Right renal cortex interstitium (tissue), 3 donors: Measurements from ENCODE around the gene CD44. TPM values are rescaled to one million over a fixed set of nuclear protein-coding genes. Genes with fewer than 3 reads are reported as not detected.

Experiments used
- DNase-seq, 3 donors: peaks; one replicate each; pipeline ENCODE4 v3.0.0-alpha.2; 2013; ENCODE audit warnings: low read depth in 3 of 3, low spot score in 2 of 3
- polyA plus RNA-seq, 3 donors: library from polyadenylated mRNA; unstranded; fragments of 120-200 nt; gene quantifications; one replicate each; pipeline ENCODE4 v1.2.1, GENCODE V29; 2013; ENCODE audit not compliant: insufficient read length in 3 of 3

CD44 gene
- polyA plus RNA-seq, 3 donors = 11.9 to 13.9 (median 13.8) TPM

DNA sequence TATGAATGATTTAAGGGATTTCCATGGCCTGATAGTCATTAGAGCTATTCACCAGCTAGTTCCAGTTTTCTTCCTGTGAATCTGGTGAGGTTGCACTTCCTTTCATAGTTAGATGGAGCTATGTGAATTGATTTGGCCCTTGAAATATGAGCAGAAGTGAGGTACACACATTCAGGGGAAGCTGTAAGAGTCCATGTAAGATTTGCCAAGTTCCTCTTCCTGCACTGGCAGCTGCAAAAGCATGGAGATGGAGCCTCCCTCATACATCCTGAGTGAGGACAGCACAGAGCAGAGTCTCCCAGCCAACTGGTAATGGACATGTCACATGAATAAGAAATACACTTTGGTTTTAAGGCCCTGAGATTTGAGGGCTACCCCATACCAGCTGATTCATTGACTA, 111.7 kb downstream of the CD44 start:
- DNase-seq = no peak

DNA sequence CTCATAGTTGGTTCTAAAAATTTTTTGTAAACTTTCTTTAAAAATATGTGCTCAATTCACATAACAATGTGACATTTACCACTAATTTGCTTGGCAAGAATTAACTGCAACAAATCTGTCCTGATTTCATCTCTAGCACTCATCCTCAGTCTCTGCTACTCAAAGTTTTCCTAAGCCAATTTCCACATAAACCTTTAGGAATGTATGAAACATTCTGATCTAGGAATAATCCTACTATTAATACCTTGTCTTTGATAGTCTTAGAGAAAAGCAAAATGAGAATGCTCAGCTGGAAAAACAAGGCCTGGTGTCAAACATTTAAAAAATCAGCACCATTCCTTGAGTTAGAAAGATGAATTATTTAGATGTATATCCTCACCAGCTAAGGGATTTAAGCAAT, 114.3 kb downstream of the CD44 start:
- DNase-seq = no peak

DNA sequence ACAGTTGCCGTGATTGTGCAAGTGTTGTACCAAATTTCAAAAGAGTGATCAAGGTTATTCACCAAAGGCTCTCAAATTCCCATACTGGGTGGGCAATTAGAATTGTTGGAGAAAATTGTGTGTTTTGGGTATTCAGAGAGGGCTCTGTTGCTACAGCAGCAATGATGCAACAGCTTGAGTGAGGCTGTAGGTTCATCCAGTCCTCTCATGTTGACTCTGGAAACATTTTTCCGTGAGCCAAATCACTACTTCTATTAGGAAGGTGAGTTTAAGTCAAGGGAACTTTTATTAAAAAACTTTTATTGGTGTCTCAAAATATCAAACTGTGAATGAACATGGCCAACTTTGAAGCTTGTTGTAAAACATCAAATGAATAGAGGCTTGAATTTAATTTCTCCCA, 116.5 kb downstream of the CD44 start:
- DNase-seq = no peak

DNA sequence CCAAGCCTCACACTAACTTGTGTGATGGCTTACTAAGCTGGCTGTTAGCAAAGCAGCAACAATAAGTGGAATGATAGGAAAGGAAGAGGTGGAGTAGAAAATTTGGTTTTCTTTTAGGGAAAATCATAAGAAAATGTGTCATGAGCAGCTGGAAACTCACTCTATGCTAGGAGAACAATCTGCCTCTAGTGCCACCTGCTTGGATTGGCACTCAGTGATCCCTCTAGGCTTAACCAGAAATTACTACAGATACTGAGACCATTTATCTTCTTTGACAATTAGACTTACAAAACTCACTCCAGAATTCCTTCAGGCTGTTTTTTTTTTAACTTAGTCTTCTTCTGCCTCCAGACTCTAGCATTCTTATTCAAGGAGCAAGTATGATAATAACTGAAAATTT, 117.3 kb downstream of the CD44 start:
- DNase-seq = no peak

DNA sequence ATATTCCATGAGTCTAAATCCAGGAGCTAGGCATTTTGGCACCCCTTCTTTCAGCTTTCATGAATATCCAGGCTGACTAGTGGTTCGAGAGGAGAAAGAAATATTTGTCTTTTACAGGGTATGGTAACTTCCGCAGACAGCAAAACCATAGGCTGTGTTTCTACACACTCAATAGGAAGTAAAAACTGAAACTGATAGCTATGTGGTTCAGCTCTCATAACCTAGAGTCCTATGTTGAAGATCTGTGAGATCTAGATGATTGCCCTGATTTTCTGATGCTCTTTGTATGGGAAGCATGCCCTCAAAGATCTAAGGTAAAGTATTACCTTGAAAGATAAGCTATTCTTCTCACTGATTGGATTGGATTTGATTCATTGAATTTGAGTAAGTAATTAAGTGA, 118.3 kb downstream of the CD44 start:
- DNase-seq = no peak

DNA sequence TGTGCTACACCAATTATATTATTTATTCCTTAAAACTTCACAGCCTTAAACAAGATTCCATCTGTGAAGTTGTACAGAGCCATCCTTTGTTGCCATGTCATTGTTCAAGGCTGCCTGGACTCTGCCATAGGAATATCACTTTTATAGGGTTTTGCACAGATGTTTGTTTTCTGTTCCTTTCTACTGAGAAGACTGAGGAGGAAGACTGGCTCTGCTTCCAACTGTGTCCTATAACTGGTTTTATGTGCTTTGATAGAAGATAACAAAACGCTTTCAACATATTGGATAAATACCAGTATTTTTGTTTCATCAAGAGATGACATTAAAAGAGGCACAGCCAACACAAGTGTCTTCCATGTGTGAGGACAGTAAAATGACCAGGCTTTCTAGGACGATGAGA, 120.6 kb downstream of the CD44 start:
- no peak for DNase-seq

DNA sequence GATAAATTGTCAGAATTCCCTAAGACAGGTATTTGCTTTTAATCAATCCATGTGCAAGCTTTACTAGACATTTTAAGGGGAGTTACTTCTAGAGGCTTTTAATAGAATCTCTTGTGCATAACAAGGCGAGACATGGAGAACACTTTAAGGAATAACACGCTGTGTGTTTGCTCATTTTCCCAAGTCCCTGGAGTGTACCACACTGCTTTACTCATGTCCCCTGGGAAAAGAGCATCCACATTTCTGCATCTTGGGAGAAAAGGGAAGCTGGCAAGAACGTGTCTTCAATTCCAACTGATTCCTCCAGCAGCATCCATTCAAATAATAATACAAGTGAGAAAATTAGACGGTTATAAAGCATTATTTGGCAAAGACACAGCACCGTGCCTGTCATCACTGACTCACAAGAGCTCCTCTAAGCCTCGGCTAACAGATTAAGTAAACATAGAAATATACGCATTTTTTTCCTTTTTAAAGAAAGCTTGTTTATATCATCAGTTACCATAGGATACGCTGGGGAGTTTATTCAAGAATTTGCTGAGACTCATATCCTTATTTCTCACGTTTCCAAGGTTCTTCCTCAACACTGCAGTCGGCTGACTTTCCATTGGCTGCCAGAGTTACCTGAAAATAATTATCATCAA, 121.5 kb downstream of the CD44 start:
- DNase-seq = no peak

DNA sequence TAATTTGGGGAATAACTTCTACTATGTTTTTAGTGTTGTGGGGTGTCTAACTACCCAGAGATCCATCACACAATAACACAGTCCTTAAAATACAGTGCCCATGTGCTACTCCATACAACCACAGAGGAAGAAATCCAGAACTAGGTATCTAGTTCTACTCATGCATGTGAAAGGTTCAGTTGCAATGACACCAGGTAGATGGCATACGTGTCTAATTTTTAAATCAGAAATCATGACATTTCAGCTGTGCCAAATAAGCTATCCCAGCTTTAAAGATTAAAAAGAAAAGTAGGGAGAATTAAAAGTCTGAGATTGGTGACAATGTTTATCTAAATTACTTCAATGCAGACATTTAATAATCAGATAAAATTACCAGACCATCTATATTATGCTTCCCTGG, 122.2 kb downstream of the CD44 start:
- DNase-seq = no peak

DNA sequence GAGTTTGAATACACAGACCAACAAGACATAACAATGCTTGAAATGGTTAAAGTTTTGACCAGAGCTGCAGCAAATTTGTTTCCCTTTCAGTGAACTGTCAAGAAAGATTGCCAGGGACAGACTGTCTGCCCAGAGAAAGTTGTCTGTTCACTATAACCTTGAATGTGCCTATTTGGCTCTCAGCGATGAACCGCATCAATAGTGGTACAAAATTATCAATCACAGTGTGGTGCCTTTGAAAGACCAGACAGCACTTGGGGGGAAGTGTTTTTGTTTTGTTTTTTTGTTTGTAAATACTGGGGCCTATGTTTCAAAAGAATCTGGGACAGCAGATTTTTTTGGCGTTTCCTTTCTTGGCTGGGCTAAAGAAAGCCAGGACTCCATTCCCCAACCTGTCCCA, 123.1 kb downstream of the CD44 start:
- no peak for DNase-seq

DNA sequence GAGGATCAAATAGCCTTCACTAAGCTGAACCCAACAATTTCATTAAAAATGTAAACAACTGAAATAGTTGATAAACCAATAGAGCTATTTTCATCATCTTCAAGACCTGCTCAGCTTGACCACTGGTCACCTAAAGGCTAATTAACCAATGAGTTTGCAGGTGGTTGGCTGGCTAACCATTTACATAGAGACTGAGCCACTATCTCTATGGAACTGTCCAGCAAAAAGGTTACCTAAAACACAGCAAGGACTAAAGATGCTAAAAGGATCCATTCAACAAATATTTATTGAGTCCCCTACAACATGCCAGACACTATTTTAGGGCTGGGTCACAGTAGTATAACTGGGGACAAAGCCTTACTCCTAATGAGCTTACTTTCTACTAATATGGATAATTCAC, 123.8 kb downstream of the CD44 start:
- no peak for DNase-seq

DNA sequence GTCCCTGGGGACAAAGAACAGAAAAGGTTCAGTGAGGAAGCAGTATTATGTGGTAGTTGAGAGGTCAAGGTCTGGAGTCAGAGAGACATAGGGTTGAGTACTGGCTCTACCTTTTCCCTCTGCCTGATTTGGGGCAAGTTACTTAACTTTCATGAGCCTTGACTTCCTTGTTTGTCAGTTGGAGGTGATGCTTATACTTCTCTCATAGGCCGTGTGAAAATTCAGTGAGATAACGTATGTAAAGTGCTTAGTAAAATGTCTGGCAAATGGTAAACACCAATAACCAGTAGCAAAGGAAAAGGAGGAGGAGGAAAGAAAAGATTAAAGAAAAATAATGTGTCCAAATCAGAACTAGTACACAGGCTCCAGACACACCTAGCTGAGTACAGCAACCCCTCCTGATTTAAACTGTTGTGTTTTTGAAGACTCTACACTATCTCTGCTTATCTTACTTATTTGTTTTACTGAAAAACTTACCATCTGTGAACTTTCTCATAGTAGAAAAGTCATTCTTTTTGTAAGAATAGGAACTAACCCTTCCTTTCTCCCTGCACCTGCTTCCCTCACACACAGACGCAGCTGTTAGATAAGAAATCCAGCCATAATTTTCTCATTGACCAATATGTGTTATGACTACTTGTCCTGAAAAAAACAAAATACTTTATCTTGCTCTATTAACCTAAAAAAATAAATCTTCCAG, 126.9 kb downstream of the CD44 start:
- no peak for DNase-seq

DNA sequence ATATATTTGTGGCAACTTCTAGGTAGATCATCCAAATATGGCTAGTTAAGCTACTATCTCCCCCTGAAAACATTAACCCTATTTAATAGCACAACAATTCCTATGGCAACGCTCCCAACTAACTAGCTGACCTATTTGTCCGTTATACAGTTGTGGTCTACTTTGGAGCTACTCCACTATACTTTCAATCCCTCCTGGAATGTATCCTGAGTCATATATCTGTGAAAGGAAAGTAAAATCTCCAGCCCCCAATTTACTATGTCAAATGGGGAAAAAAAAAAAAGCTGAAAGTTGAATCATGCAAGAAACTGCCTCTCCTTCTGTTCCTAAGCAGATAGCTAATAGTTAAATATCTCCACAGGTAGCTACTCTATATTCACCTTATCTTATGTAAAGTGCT, 128.5 kb downstream of the CD44 start:
- DNase-seq = no peak

DNA sequence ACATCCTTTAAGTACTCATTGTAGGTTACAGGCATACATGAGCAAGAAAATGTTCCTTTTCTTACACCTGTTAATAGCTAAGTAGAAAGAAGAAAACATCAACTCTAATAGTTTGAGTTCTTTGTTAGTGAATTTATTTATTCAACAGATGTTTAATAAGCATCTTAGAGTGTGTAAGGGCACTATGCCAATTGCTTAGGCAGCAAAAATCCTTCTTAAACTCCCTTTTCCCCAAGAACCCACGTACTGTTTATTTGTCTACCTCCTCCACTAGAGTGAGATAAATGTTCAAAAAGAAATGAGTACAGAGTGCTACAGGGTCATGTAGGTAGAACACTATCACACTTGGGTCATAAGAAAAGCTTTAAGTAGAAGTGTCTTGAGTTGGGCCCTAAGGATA, 131.4 kb downstream of the CD44 start:
- no peak for DNase-seq

DNA sequence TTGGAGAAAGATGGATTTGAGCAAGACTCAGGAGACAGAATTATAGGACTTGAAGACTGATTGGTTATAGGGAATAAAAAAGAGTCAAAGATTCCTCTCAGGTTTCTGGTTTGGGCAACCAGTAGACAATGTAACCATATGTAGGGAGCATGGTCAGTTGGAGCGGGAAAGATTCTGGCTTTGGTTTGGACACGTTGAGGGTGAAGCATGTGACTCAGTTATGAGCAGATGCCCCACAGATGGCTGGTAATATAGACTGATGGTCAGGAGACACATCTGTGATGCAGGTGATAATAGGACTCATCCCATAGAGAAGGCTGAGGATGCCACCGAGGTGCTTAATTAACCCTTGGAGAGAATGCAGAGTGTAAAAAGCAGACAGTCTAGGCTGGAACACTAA, 132.1 kb downstream of the CD44 start:
- no peak for DNase-seq

DNA sequence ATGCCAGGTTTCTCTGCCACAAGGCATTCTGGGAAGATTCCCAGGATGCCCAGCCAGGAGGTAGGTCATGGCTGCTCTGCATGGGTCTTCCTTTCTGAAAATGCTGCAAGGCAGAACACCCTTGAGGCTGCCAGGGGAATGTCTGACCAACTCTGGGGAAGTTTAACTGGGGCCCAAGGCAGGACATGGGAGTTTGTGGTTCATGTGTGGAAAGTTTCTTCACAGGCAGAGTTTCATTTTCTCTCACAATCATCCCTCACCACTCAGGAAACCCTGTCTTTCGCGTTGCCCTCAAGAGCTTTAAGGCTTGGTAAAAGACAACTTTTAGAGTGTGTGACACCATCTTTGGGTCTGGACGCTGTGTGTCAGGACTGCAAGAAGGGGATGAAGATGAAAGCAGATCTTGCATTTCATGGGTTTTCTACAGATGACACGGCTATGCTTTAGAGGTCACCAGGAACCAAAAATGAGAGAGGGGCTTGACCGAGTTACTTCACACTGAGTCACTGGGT, 133.5 kb downstream of the CD44 start:
- DNase-seq = no peak

DNA sequence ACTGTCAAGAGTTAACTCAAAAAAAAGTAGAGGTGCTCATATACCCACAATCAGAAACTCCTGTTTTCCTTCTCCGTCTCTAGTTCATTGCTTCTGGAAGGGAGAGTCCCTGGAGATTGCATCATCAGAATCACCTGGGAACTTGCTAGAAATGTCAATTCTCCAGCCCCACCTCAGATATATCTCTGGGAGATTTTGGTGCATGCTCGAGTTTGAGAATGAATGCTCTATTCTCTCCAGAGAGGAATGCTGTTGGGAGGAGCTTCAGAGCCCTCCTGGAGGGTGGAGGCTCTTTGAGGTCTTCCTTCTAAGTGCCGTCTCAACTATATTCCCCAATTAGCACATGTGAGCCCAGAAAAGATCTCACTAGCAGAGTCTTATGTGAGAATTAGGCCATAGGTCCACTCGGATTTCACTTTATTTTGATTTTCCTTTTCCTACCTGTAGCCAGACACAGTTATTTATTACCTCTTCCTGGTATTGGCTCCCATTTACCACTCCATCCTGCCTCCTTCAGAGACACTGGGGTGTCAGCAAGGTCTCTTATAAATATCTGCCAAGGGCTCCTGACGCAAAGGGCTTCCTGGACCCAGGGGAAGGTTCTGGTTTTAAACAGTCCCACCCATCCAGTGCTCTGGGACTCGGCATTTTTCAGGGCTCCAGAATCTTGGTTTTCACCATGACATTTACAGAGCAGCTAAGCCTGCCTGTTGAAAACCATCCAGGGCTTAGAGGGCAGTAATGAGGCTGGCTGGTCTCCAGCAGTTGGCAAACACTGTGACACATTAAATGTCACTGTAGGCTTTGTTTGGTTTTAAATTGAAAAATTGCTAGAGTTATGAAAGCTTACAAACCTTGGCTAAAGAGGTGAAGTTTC, 136.2 kb downstream of the CD44 start:
- DNase-seq = no peak

DNA sequence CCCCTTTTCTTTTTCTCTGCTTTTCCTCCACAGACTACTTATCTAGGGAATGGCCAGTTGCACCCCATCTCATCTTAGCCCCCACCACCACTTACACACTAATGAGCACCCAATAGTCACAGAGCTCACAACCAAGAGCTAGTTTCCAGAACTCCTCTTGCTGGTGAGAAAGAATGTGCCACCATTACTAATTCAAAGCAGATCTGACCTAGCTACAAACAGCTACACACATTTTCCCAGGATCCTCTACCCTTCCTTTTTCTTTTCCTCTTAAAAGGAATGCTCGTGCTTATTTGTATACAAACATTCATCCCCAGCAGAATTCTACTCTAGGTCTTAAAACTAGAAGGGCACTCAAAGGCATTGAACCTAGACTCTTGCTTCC, 136.8 kb downstream of the CD44 start:
- DNase-seq = no peak

DNA sequence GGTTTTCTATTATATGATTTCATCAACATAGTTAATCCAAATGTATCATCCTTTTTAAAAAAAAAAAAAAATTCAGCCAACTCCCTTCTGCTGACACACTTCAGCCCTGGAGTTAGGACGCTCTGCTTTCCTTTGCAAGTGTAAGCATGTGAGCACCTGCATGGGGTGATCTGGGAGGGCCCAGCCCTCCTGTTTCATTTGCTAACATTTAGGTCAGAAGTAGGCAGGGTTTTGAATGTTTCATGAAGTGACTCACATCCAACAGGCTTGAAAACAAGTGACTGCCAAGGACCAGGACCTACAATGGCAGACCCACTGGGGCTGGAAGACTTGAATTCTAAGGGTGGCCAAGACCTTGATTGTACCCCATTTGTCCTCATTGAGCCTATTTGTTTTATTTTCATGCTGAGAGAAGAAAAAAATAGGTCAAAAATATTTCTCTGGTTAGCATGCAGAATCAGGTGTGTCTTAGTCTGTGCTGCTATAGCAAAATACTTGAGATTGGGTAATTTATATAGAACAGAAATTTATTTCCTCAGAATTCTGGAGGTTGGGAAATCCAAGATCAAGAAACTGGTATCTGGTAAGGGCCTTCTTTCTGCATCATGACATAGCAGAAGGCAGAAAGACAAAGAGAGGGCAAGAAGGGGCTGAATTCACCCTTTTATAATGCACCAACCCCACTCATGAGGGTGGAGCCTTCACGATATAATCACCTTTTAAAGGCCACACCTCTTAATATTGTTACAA, 137.6 kb downstream of the CD44 start:
- no peak for DNase-seq

DNA sequence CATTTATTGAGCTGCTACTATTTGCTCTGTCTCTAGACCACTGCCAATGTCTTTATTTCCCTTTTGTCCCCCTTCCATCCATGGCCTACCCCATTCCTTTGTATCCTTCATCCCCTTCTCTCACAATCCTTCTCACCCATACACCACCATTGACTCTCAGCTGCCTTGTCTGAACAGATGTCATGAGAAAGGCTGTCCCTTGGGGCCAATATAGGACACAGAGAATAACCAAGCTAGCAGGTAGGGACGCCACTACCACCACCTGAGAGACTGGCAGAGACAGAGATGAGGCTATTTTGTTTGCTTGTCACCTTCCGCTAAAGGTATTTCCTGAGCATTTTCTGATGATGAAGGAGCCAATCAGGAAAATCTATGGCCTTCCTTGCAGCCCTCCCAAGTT, 138.9 kb downstream of the CD44 start:
- DNase-seq = no peak

DNA sequence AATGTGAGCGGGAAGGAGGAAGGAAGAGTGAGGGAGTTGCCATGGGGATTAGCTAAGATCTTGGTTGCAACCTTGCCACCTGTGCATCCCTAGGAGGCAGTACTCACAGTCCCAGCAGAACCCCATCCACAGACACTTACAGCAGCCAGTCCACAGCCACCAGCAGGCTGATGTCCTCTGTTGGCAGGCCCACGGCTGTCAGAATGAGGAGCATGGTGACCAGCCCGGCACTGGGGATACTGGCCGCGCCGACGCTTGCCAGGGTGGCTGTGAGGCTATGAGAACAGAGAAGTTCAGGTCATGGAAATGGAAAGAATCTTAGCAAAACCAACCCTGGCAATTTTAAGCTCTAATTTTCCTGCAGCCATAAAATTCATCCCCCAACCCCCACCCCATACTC, 141.8 kb downstream of the CD44 start:
- DNase-seq = no peak

DNA sequence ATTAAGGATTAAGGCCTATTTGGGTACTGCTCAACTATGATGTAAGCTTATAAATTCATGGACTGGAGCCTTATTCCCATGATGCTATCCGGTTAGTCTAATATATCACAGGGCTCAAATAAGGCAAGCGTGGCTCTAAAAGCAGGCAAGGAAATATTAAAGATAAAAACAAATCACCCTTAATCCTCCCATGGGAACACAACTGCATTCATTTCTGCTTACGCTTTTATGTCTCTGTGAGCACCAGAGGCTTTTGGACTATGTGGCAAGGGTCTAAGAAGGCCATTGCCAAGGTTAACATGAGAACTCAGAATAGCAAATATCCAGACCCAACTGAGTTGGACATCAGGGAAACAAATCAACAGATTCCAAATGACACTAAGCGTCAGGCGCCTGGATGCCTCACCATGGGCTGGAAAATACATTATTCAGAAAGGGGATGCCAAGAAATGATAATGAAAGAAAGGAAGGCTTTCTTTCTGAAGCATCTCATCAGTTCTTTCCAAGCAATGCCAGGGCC, 142.3 kb downstream of the CD44 start:
- DNase-seq = no peak
